ENCODE measurements around the gene HBM.
"Not testable (repeated sequence)": the region's sequence is repeated elsewhere in the genome, so short reads cannot be mapped to it uniquely, and the experiment has no call there.

DNA sequence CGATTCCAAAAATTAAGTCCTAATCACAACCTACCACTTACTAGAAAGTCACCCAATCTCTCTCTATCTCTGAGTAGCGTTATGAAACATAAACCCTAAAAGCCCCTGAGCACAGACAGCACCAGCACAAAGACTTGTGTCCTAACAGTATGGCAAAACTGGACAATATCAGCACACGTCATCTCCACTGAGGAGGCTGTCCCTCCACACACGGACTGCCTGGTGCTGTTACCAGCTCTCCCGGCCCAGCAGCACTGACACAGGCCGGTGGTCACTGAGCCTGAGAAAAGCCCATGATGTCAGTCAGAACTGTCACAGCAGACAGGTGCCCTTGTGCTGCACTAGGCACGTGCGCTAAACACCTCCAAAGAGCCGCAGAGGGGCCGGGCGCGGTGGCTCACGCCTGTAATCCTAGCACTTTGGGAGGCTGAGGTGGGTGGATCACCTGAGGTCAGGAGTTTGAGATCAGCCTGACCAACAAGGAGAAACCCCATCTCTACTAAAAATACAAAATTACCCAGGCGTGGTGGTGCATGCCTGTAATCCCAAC lies 45.9 kb downstream of the HBM start:
- TF ChIP-seq, protein P1, sequence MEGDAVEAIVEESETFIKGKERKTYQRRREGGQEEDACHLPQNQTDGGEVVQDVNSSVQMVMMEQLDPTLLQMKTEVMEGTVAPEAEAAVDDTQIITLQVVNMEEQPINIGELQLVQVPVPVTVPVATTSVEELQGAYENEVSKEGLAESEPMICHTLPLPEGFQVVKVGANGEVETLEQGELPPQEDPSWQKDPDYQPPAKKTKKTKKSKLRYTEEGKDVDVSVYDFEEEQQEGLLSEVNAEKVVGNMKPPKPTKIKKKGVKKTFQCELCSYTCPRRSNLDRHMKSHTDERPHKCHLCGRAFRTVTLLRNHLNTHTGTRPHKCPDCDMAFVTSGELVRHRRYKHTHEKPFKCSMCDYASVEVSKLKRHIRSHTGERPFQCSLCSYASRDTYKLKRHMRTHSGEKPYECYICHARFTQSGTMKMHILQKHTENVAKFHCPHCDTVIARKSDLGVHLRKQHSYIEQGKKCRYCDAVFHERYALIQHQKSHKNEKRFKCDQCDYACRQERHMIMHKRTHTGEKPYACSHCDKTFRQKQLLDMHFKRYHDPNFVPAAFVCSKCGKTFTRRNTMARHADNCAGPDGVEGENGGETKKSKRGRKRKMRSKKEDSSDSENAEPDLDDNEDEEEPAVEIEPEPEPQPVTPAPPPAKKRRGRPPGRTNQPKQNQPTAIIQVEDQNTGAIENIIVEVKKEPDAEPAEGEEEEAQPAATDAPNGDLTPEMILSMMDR (conservative IDR thresholded peaks at IDR 0.05; ENCODE audit: low read depth, low read length): not testable (repeated sequence)
- not testable (repeated sequence) for TF ChIP-seq EZH2 (IDR thresholded peaks at IDR 0.05; ENCODE audit: borderline replicate concordance, low read depth, low read length, poor library complexity, severe bottlenecking)

Measured in A673 (cell line).